ENCODE measurements around the gene CEP131.

CEP131 gene

DNA sequence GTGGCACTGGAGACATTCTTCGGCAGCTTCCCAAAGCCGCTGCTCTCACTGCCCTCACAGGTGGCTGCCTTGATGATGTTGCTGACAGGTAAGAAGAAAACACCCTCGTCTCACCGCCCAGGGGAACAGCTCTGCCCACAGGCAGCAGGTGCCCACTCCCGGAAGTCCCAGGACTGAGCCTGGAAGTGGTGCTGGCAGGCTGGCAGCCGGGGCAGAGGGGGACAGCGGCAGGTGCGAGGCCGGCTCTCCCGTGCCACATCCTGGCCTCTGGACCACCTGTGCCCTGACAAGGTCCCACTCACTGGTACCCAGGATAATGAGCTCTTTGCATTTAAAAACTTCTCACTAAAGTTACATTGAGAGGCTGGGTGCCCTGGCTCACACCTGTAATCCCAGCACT lies 20.4 kb downstream of the CEP131 start:
- peaks cover 4% of the 10 kb centered on the region for H3K36me3 Mint-ChIP-seq (ENCODE audit: low read depth)
- H3K4me1 Mint-ChIP-seq = no peaks in the 10 kb centered on the region
- H3K4me3 Mint-ChIP-seq = no peak overlapping the region
- no peak overlapping the region for H3K27ac Mint-ChIP-seq
- TF ChIP-seq, protein P1, sequence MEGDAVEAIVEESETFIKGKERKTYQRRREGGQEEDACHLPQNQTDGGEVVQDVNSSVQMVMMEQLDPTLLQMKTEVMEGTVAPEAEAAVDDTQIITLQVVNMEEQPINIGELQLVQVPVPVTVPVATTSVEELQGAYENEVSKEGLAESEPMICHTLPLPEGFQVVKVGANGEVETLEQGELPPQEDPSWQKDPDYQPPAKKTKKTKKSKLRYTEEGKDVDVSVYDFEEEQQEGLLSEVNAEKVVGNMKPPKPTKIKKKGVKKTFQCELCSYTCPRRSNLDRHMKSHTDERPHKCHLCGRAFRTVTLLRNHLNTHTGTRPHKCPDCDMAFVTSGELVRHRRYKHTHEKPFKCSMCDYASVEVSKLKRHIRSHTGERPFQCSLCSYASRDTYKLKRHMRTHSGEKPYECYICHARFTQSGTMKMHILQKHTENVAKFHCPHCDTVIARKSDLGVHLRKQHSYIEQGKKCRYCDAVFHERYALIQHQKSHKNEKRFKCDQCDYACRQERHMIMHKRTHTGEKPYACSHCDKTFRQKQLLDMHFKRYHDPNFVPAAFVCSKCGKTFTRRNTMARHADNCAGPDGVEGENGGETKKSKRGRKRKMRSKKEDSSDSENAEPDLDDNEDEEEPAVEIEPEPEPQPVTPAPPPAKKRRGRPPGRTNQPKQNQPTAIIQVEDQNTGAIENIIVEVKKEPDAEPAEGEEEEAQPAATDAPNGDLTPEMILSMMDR (IDR thresholded peaks at IDR 0.05; ENCODE audit: unreplicated experiment in 3 of 3) = no peak
- no peaks in the 10 kb centered on the region for H3K27me3 Mint-ChIP-seq (ENCODE audit: low read depth)
- no peaks in the 10 kb centered on the region for H3K9me3 Mint-ChIP-seq

DNA sequence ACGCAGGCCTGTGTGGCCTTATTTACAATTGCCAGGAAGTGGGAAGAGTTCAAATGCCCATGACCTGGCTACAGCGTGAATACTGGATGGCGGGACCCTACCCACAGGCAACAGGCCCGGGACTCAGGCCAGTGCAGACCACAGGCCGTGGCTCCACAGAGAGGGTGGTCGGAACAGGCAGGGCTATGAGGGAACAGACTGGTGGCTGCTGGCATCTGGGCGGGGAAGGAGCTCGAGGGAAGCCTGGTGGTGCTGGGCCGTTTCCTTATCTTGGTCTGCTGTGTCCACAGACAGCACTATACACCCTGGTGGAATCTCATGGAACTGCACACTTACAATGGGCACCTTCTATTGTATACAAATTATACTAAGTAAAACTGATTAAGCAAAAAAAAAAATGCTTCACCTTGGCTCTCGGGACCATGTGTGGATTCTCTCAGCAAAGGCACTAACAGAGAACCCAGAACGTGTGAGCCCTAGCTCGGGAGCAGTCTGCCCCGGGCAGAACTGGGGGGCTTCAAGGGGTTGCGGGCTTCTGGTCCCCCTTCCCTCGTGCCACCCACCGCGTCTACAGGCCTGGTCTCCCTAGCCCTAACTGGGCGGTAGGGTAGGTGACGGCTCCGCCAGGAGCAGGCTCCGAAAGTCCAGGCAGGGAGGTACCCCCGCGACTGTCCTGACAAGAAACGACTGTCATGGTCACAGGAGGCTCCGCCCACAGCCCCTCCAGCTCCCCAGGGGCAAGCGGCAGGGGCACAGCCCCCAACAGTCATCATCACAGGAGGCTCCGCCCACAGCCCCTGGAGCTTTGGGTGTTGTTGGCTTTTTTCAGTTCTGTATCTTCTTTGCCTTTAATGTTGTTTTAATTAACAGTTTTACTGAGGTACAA lies 21.8 kb downstream of the CEP131 start:
- Mint-ChIP-seq H3K27ac (no peak overlapping the region), H3K27me3 (ENCODE audit: low read depth) (no peaks in the 10 kb centered on the region), H3K36me3 (ENCODE audit: low read depth) (peaks cover 4% of the 10 kb centered on the region), H3K4me3 (no peak overlapping the region), H3K4me1 (no peaks in the 10 kb centered on the region), H3K9me3 (no peaks in the 10 kb centered on the region)
- TF ChIP-seq, protein P1 (IDR thresholded peaks at IDR 0.05; ENCODE audit: unreplicated experiment in 3 of 3) = peak; percentile 50 to 70 (median 60)

DNA sequence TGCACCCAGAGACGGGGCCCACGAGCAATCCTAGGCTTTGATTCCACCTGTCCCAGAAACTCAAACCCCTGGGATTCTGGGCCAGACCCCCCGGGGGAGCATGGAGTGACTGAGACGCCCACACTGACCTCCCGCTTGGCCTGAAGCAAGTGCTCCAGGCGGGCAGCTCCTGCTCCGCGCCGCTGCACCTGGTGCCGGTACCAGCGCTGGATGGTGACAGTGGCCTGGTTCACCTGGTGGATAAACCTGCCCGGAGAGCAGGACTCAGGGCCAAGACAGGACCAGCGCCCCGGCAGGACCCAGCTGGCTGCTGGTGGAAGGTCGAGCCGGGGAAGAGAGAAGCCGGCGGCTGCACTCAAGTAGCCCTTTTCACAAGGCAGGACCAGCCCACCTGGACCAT lies 22.6 kb downstream of the CEP131 start:
- Mint-ChIP-seq H3K27me3 (ENCODE audit: low read depth) (no peaks in the 10 kb centered on the region), H3K4me3 (no peak overlapping the region), H3K27ac (no peak overlapping the region), H3K9me3 (no peaks in the 10 kb centered on the region), H3K36me3 (ENCODE audit: low read depth) (peaks cover 4% of the 10 kb centered on the region), H3K4me1 (no peaks in the 10 kb centered on the region)
- TF ChIP-seq, protein P1 (IDR thresholded peaks at IDR 0.05; ENCODE audit: unreplicated experiment in 3 of 3) = no peak

DNA sequence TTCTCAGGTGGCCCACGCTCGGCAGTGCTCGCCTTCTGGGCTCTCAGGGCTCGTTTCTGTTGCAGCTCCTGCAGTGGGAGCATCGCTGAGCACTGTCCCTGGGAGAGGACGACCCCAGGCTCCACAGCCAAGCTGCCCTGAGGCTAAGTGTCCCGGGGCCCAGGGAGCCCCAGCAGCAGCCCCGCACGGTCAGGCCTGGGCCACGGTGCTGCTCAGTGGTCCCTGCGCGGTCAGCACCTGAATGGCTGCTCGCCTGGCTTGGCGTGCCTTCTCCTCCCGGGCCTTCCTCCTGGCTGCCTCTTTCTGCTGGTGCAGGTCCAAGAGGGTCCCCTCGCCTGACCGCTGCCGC lies 23.3 kb downstream of the CEP131 start:
- Mint-ChIP-seq H3K36me3 (ENCODE audit: low read depth) (peaks cover 8% of the 10 kb centered on the region), H3K27me3 (ENCODE audit: low read depth) (no peaks in the 10 kb centered on the region), H3K4me3 (no peak overlapping the region), H3K4me1 (no peaks in the 10 kb centered on the region), H3K9me3 (no peaks in the 10 kb centered on the region), H3K27ac (no peak overlapping the region)
- TF ChIP-seq, protein P1 (IDR thresholded peaks at IDR 0.05; ENCODE audit: unreplicated experiment in 3 of 3) = no peak

DNA sequence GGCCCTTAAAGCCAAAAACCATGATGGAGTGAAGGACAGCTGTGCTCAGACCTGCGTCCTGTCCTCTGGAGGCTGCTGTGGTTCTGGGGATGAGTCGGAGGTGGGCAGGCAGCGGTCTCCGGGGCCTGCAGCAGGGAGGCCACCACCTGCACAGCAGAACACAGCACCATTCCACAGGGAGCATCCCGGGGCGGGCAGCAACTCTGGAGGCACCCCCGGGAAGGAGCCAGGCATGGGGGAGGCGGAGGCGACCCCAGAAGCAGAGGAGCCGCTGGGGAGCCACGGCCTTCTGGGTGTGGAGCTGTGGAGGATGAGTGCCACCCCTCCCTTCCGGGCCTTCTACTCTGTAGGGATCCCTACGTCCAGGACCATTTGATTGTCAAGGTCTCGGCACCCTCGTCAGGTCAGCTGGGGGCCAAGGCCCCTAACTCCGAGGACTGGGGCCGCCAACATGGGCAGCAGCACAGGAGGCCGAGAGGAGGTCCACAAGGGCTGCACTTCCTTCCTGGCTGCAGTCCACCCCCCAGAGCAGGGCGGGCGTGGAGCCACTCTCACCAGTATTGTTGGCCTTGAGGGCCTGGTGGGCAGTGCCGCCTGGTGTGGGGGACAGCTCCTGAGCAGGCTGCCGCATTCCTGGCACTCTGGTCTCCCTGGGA lies 23.8 kb downstream of the CEP131 start:
- no peak overlapping the region for H3K4me3 Mint-ChIP-seq
- no peak overlapping the region for H3K27ac Mint-ChIP-seq
- H3K9me3 Mint-ChIP-seq = no peaks in the 10 kb centered on the region
- no peaks in the 10 kb centered on the region for H3K4me1 Mint-ChIP-seq
- TF ChIP-seq, protein P1 (IDR thresholded peaks at IDR 0.05; ENCODE audit: unreplicated experiment in 3 of 3) = no peak
- no peaks in the 10 kb centered on the region for H3K27me3 Mint-ChIP-seq (ENCODE audit: low read depth)
- peaks cover 8% of the 10 kb centered on the region for H3K36me3 Mint-ChIP-seq (ENCODE audit: low read depth)

Data from nephron (organoid).